ENCODE data around the gene FAM210B.

- TF ChIP-seq, protein P1, sequence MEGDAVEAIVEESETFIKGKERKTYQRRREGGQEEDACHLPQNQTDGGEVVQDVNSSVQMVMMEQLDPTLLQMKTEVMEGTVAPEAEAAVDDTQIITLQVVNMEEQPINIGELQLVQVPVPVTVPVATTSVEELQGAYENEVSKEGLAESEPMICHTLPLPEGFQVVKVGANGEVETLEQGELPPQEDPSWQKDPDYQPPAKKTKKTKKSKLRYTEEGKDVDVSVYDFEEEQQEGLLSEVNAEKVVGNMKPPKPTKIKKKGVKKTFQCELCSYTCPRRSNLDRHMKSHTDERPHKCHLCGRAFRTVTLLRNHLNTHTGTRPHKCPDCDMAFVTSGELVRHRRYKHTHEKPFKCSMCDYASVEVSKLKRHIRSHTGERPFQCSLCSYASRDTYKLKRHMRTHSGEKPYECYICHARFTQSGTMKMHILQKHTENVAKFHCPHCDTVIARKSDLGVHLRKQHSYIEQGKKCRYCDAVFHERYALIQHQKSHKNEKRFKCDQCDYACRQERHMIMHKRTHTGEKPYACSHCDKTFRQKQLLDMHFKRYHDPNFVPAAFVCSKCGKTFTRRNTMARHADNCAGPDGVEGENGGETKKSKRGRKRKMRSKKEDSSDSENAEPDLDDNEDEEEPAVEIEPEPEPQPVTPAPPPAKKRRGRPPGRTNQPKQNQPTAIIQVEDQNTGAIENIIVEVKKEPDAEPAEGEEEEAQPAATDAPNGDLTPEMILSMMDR (IDR thresholded peaks at IDR 0.05; ENCODE audit: low read length), result no peak
- TF ChIP-seq EZH2 (optimal IDR thresholded peaks at IDR 0.05; ENCODE audit: low read depth, low read length) (no peak), EZH2phosphoT487 (IDR thresholded peaks at IDR 0.05; ENCODE audit: low read length) (no peak)
Measured at GRCh38 chr20:56353356-56353755, 5.4 kb upstream of the FAM210B start.
